Retinal pigment epithelial cell (primary cell): ENCODE results near the gene PRDM5.

Source experiments
- DNase-seq: peaks from one replicate; pipeline ENCODE4 v3.0.0-alpha.2; 2010; ENCODE audit warnings: low read depth
- H3K4me3 ChIP-seq: 2 replicates; pipeline ENCODE4 v1.5.1; 2011; ENCODE audit warnings: mild to moderate bottlenecking, low read length, control low read depth, moderate library complexity
- TF ChIP-seq, protein P1 (sequence below): conservative IDR thresholded peaks from 2 replicates; pipeline ENCODE4 v1.5.1; 2011; ENCODE audit warnings: low read depth, low read length, control low read depth, inconsistent platforms

The PRDM5 gene

DNA sequence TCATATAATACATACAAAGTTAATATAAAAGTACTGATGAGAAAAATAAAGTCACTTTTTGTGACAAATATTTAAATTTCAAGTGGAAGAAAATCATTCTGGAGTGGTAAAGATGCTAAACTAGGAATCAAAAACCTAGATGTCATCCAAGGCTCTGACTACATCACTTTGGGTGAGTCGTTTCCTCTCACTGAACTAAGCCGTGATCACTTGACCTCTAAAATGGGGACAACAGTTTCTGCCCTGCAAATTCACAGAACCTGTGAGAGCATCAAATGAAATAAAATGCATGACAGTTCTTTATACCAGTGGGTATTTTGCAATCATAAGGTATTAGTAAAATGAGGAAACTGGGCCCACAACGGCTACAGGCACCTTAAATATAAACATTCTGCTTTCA, 63.8 kb downstream of the PRDM5 start:
- TF ChIP-seq, protein P1, sequence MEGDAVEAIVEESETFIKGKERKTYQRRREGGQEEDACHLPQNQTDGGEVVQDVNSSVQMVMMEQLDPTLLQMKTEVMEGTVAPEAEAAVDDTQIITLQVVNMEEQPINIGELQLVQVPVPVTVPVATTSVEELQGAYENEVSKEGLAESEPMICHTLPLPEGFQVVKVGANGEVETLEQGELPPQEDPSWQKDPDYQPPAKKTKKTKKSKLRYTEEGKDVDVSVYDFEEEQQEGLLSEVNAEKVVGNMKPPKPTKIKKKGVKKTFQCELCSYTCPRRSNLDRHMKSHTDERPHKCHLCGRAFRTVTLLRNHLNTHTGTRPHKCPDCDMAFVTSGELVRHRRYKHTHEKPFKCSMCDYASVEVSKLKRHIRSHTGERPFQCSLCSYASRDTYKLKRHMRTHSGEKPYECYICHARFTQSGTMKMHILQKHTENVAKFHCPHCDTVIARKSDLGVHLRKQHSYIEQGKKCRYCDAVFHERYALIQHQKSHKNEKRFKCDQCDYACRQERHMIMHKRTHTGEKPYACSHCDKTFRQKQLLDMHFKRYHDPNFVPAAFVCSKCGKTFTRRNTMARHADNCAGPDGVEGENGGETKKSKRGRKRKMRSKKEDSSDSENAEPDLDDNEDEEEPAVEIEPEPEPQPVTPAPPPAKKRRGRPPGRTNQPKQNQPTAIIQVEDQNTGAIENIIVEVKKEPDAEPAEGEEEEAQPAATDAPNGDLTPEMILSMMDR, result no peak
- no peak overlapping the region for H3K4me3 ChIP-seq
- no peak for DNase-seq

DNA sequence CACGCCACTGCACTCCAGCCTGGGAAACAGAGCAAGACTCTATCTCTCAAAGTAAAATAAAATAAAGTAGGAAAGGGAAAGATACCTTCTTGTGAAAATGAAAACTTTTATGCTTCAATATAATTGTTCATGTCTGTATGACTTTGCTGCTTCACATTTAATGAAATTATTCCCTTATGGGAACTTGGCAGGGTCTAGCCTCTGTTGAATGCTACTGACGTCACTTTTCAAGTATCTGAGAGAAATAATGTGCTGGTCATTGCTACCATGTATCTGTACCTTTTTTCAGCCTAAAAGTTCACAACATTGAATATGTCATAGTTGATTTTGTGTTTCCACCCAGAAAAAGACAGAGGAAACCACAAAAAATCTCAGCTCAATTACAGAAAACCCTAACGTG, 65.2 kb downstream of the PRDM5 start:
- no peak overlapping the region for H3K4me3 ChIP-seq
- TF ChIP-seq, protein P1, result no peak
- no peak for DNase-seq

DNA sequence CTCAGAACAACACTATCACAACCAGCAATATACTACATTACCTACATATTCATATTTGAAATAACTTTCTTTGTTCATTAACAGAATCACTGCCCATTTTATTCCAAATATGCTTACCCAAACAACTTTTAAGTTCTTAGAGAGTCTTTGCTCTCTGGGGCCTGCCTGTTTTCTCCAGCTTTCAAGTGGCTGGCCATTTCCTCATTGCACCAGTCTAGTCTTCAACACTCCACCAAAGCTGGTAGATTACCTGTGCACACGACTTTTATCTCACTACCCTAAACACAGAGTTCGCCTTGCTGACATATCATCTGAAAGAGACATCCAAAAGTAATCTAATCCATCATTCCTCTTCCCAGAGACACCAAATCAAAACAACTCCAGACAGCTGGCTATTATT, 66.2 kb downstream of the PRDM5 start:
- TF ChIP-seq, protein P1, result no peak
- no peak for DNase-seq
- H3K4me3 ChIP-seq, result no peak overlapping the region

DNA sequence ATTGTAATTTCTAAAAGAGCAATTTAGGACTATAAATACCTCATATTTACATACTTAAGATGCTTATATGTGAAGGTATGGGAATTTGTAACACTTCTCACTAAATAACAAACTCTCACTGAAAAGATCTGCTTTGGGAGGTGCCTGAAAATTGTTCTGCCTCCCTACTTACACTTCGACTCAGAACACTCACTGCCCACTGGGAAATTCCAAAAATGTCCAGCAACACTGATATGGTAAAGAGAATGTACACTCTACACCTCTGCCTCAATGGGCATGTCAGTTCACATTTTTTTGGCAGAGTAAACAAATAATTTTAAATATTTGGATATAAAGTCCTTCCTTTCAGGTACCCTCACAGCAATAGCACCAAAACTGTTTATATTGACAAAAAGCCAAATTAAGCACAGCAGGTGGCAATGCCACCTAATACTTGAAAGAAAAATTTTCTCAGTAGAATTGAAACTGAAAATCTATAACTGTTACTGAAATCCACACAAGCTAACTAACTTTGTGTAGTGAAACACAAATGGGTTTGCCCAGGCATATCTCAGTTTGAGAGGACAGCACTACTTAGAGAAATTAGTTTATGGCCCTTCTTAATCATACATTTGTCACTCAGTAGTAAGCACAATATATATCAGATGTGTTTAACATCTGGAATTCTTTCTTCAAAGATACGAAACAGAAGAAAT, 67.1 kb downstream of the PRDM5 start:
- DNase-seq, result no peak
- no peak overlapping the region for H3K4me3 ChIP-seq
- TF ChIP-seq, protein P1, result no peak

DNA sequence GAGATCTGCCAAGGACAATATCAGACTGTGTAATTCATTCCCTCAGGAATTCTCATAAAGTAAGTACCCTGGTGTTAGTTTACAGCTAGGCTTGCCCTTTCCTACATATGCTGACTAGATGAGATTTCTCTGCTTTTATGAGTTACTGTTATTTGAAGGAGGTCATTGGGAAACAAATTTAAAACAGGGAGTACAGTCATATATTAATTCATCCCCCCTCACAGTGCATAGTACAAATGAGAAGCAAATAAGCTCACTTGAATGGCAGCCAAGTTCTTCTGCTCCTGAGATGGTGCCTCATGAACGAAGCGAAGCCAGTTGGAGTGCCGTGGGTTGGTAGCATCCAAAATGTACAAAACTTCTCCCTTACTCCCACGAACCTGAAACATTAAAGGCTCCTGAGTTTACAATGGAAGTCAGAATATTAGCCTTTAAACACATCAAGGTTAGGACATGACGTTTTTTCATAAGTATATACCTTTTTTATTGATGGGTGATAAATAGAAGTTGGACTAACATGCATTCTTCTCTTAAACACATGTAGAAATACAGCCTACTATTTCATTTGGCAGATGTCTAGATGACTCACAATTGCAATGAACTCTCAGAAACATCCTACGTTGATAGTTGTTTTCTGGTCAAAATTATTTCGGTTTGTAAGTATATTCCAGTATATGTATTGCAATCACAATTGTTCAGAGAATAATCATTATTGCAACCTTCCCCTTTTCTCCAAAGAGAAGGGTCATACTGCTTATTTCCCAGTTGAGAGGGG, 69.2 kb downstream of the PRDM5 start:
- H3K4me3 ChIP-seq, result no peak overlapping the region
- TF ChIP-seq, protein P1, result no peak
- no peak for DNase-seq

DNA sequence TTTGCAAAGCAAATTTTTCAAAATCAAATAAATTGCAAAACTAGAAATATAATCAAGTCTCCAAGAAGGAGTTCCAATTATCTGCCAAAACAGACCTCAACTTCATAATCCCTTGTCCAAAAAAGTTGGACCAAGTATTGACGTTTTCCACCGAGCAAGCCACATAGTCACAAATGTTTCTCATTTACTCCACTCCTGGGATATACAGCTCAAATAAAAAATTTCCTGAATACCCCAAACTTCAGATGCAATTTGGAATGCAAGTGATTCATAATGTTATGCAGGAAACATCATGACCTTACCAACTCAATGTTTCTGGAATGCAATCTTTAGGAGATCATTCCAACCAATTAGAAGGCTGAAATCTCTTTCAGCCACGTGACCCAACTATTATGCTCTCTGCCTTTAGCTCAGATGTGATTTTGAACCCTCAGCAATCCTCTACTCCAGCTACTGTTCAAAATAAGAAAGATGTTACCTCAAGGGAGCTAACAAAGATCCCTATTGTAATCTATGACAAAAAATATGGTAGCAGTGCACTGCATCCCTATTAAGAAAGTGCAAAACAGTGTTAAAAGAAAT, 72.4 kb downstream of the PRDM5 start:
- DNase-seq, result no peak
- TF ChIP-seq, protein P1, result no peak
- H3K4me3 ChIP-seq, result no peak overlapping the region

DNA sequence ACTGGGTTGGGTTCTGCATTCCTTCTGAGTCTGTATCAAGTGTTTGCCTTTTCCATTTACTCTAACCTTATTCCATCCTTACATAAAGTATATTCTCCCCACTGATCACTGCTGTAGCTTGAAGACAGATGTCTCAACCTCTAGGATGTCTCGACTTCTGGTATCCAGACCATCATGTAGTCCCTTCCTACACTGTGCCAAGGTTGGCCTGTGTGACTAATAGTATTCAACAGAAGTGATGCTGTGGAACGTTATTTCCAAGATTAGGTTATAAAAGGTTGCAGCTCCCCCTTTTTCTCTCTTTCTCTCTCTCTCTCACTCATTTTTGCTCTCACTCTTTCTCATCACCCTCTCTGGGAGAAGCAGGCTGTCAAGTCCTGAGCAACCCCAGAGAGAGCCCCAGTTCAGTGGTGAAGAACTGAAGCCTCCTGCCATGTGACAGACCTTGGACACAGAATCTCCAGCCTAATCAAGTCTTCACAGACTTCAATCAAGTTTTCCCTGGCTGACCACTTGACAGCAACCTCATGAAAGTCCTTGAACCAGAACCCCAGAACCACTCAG, 75.4 kb downstream of the PRDM5 start:
- no peak for DNase-seq
- TF ChIP-seq, protein P1, result no peak
- H3K4me3 ChIP-seq, result no peak overlapping the region
